Activated T-cell treated with anti-CD3 and anti-CD28 coated beads, Interleukin-2, amount 50 U/mL, for 72 hours (primary cell): Measurements from ENCODE around the gene NEBL. TPM values are rescaled to one million over a fixed set of nuclear protein-coding genes. Genes with fewer than 3 reads are reported as not detected.

ENCODE experiments used
- ATAC-seq, 2 donors: fragments of 150-1000 bp; cut with Tn5 transposase; replicated peaks in 1 of 2; 2 replicates each; pipeline ENCODE4 v1.10.0; 2021; ENCODE audit warnings: moderate library complexity in 2 of 2, mild to moderate bottlenecking in 1 of 2
- DNase-seq, 2 donors: peaks; one replicate each; pipeline ENCODE4 v3.0.0; 2021 to 2022; ENCODE audit warnings: mixed read lengths in 1 of 2
- H3K27ac Mint-ChIP-seq: one replicate; pipeline ENCODE4 v1.8.0; 2022; ENCODE audit warnings: mild to moderate bottlenecking, moderate library complexity, mixed read lengths
- H3K27me3 Mint-ChIP-seq: one replicate; pipeline ENCODE4 v1.8.0; 2022; ENCODE audit warnings: low read depth, mixed read lengths
- H3K36me3 Mint-ChIP-seq, 2 donors: one replicate each; pipeline ENCODE4 v1.8.0; 2022; ENCODE audit warnings: mixed read lengths in 2 of 2, mild to moderate bottlenecking in 1 of 2; ENCODE audit not compliant: insufficient read depth in 2 of 2
- H3K4me1 Mint-ChIP-seq: one replicate; pipeline ENCODE4 v1.8.0; 2022; ENCODE audit warnings: low read depth, mixed read lengths
- H3K4me3 Mint-ChIP-seq, 2 donors: one replicate each; pipeline ENCODE4 v1.8.0; 2022; ENCODE audit warnings: mild to moderate bottlenecking in 2 of 2, mixed read lengths in 2 of 2, moderate library complexity in 2 of 2
- H3K9me3 Mint-ChIP-seq, 2 donors: one replicate each; pipeline ENCODE4 v1.8.0; 2022; ENCODE audit warnings: mixed read lengths in 2 of 2
- total RNA-seq, 2 donors: library from RNA; stranded (reverse); gene quantifications; one replicate each; pipeline ENCODE4 v1.2.3, GENCODE V29; 2022

The NEBL gene
- total RNA-seq, 2 donors from 2014 or later: 0.09 to 0.17 TPM

DNA sequence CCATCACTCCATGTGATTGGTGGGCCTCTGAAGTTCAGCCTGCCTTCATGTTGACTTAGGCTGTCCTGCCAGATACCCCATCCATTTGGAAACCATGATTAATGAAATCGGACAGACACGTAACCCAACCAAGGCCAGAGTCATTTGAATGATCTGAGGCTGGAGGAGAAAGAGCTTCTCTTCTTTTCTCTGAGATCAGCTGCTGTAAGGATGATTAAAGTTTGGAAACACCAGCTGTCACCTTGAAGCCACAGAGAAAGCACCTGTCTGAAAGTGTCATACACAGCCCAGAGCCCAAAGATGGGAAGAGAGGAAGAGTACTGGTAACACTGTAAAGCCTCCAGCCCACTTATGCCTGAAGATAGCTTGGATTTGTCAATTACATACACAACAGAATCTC lies 22.9 kb downstream of the NEBL start:
- Mint-ChIP-seq H3K9me3 (no peaks in the 10 kb centered on the region), H3K4me3 (no peak overlapping the region), H3K27me3 (no peaks in the 10 kb centered on the region), H3K27ac (no peak overlapping the region), H3K36me3 (no peaks in the 10 kb centered on the region), H3K4me1 (no peaks in the 10 kb centered on the region)
- ATAC-seq: no peak
- DNase-seq: no peak

DNA sequence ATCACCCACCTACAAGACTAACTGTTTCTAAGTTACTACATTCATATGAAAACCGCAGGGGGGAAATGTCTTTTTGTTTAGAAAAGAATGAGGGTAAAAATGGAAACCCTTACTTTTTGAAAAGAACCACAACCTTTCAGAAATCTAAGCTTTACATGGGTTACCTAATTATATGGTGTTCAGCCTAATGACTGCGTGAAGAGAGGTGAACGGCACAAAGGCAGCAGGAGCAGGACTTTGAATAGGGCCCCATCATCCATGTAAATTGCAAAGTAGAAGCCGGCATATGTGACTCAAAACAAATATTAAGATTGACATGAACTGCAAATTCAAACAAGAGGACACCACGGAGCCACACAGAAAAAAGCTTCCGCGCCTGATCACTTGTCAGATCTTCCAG lies 25.1 kb downstream of the NEBL start:
- DNase-seq (no peak), ATAC-seq (no peak)
- H3K4me3 Mint-ChIP-seq: no peak overlapping the region
- no peak overlapping the region for H3K27ac Mint-ChIP-seq
- no peaks in the 10 kb centered on the region for H3K36me3 Mint-ChIP-seq
- H3K9me3 Mint-ChIP-seq: no peaks in the 10 kb centered on the region
- H3K4me1 Mint-ChIP-seq: no peaks in the 10 kb centered on the region
- H3K27me3 Mint-ChIP-seq: no peaks in the 10 kb centered on the region

DNA sequence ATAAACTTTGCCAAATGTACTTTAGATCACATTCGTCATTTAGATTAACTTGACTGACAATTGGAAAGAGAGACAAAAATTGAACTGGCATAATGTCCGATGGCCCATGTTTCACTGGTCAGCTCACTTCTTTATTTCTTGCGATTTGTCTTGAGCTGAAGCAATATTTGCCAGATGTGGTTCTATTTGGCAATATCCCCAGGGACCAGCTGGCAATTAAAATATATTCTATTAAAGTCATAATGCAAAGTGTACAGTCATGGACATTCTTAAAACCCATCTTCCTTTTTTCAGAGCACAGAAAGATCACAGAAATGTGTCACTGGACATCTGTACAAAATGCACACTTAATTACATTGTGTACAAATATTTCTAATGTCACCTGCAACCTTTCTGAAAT lies 26.3 kb downstream of the NEBL start:
- DNase-seq (no peak), ATAC-seq (no peak)
- no peak overlapping the region for H3K27ac Mint-ChIP-seq
- no peaks in the 10 kb centered on the region for H3K27me3 Mint-ChIP-seq
- no peaks in the 10 kb centered on the region for H3K9me3 Mint-ChIP-seq
- H3K36me3 Mint-ChIP-seq: no peaks in the 10 kb centered on the region
- no peak overlapping the region for H3K4me3 Mint-ChIP-seq
- H3K4me1 Mint-ChIP-seq: no peaks in the 10 kb centered on the region

DNA sequence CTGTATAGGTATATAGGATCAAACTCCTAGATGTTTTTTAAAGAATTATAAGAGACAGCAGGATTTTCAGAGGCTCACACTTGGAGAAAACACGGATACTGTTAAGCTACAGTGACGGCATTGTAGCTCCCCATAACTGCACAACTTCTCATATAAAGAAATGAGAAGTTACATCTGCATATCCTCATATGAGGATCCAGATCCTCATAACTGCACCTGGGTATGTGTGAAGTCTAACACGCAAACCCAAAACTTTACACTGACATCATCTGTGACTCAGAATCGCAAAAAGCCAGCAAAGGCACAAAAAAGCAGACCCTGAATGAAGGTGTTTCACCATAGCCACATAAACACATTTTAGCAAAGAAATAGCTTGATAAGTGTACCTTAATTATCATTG lies 34.1 kb downstream of the NEBL start:
- DNase-seq: no peak
- H3K36me3 Mint-ChIP-seq: no peaks in the 10 kb centered on the region
- no peaks in the 10 kb centered on the region for H3K9me3 Mint-ChIP-seq
- H3K4me1 Mint-ChIP-seq: no peaks in the 10 kb centered on the region
- H3K4me3 Mint-ChIP-seq: no peak overlapping the region
- H3K27me3 Mint-ChIP-seq: peaks cover 7% of the 10 kb centered on the region
- ATAC-seq: no peak
- no peak overlapping the region for H3K27ac Mint-ChIP-seq

DNA sequence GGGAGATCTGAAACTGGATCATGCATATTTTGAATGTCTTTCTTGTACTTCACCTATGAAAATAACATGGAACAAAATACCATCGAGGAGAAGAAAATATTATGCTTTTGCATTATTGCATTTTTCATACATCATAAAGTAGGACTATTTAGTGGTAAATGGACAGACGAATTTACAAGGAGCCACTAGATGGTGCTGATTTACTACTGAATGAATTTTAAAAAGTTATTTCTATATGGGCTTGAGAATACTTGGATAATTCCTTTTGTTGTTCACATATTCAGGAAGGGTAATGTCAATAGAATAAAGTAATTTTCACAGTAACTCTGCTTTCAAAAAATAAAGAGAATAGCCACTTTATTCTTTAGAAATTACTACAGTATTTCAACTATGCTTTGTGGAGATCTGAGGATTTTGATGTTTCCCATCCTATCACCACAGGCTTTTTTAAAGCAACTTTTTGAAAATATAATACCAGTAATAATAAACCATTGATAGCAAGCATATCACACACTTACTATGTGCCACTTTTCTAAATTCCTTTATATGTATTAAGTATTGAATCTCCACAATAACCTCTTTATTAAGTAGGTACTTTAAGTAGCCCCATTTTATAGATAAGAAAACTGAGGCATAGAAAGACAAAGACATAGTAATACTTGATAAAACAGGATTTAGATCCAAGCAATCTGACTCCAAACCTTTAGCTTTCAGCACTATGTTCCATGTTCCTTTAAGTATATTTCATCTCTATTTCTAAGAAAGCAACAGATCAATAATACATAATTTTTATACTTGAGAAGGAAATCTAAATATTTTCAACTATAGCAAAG lies 38.6 kb downstream of the NEBL start:
- ATAC-seq: no peak
- Mint-ChIP-seq H3K4me1 (no peaks in the 10 kb centered on the region), H3K4me3 (no peak overlapping the region), H3K9me3 (no peaks in the 10 kb centered on the region), H3K27me3 (peaks cover 7% of the 10 kb centered on the region), H3K36me3 (no peaks in the 10 kb centered on the region), H3K27ac (no peak overlapping the region)
- no peak for DNase-seq

DNA sequence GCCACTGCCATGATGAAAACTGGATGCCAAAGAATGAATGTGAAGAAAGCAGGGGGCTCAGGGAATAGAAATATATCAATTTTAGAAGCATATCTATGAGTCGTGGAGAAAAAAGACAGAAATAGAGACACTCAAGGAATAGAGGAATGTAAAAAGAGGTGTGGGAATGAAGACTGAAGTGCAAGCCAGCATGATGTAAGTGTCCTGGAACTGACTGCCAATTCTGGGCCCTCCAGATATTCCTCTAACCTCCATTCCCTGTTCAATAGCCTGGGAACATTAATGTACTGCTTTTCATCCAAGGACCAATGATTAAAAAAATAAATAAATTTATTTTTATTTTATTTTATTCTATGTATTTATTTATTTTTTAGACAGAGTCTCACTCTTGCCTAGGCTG lies 40.6 kb downstream of the NEBL start:
- Mint-ChIP-seq H3K4me1 (no peaks in the 10 kb centered on the region), H3K9me3 (peaks cover 0 to 4% of the 10 kb centered on the region in 2 donors), H3K36me3 (no peaks in the 10 kb centered on the region), H3K4me3 (no peak overlapping the region), H3K27me3 (peaks cover 2% of the 10 kb centered on the region), H3K27ac (no peak overlapping the region)
- no peak for DNase-seq
- no peak for ATAC-seq

DNA sequence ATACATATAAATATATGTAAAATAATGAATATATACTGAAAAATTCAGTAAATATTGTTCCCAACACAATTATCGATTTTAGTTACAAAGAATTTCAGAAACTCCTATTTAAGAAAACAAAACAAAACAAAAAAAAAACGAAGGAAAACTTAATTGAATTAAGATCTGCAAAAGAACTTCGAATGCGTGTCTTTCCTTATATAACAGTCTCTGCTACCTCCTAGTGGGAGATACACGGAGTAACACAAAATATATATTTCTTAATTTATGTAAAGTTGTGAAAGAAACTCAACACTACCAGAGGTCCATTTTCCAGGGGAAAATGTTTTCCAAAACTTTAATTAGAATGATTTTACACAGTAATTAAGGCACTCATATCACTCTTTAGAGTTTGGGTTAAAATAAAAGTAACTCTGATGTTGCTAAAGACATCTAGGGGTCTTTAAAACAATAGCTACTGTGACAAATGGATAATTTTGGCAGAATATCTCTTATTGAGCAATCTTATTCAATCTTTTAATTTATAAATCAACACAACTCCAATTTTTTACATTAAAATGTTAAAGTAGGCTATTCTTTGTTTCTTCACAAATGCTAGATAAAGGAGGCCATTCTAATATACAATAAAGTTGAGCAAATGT lies 41.6 kb downstream of the NEBL start:
- Mint-ChIP-seq H3K27ac (no peak overlapping the region), H3K9me3 (peaks cover 0 to 4% of the 10 kb centered on the region in 2 donors), H3K4me1 (no peaks in the 10 kb centered on the region), H3K27me3 (no peaks in the 10 kb centered on the region), H3K36me3 (no peaks in the 10 kb centered on the region), H3K4me3 (no peak overlapping the region)
- DNase-seq (no peak), ATAC-seq (no peak)

DNA sequence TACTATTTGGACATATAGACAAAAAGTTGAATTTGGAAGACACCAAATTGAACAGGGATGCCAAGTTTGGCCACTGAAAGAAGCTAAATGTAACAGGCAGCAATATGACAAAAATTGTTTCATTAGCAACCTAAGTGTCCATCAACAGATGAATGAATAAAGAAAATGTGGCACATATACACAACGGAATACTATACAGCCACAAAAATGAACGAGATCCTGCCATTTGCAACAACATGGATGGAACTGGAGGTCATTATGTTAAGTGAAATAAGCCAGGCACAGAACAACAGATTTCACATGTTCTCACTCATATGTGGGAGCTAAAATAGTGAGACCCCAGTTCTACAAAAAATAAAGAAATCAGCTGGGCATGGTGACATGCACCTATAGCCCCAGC lies 43.8 kb downstream of the NEBL start:
- DNase-seq: no peak
- Mint-ChIP-seq H3K36me3 (no peaks in the 10 kb centered on the region), H3K9me3 (peaks cover 0 to 5% of the 10 kb centered on the region in 2 donors), H3K4me3 (no peak overlapping the region), H3K27ac (no peak overlapping the region), H3K27me3 (no peaks in the 10 kb centered on the region), H3K4me1 (no peaks in the 10 kb centered on the region)
- no peak for ATAC-seq

DNA sequence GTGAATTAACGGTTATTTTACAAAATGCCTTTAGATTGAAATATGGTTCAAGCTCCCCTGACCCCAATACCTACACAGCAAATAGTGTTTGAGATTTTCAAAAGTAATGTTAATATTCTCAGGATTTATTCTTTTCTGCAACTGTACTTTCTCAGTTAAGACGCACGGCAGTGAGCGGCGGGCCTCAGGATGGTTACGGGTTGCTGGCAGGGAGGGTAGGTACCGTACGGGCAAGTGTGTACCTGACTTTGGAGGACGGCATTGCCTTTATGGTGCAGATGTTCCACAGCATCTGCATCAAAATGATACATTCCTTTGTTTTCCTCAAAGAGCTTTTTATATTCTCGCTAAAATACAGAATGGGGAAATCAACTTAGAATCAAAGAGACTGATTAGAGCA lies 44.8 kb downstream of the NEBL start:
- Mint-ChIP-seq H3K4me1 (no peaks in the 10 kb centered on the region), H3K27me3 (no peaks in the 10 kb centered on the region), H3K27ac (no peak overlapping the region), H3K36me3 (no peaks in the 10 kb centered on the region), H3K9me3 (peaks cover 0 to 5% of the 10 kb centered on the region in 2 donors), H3K4me3 (no peak overlapping the region)
- DNase-seq: no peak
- no peak for ATAC-seq

DNA sequence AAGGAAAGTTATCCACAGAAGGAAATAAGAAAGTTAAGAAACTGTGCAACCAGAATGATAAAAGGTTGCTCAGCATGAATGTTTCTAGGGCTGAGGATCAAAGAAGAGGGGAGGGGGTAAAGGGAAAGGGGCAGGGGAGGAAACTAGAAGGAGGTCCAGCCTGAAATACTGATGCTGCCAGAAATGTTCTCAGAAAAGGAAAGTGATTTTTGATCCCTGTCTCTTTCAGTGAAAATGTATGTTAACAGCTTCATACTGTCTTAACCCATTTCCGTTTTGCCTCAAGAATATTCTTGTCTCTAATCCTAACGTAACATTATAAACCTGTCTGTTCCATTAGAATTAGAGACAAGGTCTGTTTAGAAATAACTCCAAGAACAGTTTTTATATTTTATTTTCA lies 49.6 kb downstream of the NEBL start:
- Mint-ChIP-seq H3K4me1 (no peaks in the 10 kb centered on the region), H3K9me3 (peaks cover 0 to 2% of the 10 kb centered on the region in 2 donors), H3K36me3 (peaks cover 0 to 1% of the 10 kb centered on the region in 2 donors), H3K4me3 (no peak overlapping the region), H3K27me3 (no peaks in the 10 kb centered on the region), H3K27ac (no peak overlapping the region)
- DNase-seq (no peak), ATAC-seq (no peak)

DNA sequence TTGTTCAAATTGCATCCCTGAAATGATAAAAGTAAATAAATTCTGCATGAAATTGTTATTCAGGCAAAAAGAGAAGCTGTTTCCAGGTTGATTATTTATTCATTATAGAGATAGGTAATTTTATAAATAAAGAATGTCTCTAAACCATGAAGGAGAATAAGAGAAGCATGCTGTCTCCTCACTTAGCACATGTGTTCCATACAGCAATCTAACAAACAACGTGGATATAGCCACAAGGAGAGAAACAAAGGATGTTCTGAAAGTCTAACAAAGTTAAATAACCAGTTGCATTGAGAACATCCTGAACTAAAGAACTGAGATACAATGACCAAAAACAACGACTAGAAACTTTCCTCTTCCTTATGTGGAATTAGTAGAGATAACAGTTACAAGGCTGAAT lies 50.8 kb downstream of the NEBL start:
- Mint-ChIP-seq H3K27me3 (no peaks in the 10 kb centered on the region), H3K36me3 (peaks cover 0 to 1% of the 10 kb centered on the region in 2 donors), H3K27ac (no peak overlapping the region), H3K4me1 (no peaks in the 10 kb centered on the region), H3K9me3 (peaks cover 0 to 2% of the 10 kb centered on the region in 2 donors), H3K4me3 (no peak overlapping the region)
- no peak for ATAC-seq
- DNase-seq: no peak

DNA sequence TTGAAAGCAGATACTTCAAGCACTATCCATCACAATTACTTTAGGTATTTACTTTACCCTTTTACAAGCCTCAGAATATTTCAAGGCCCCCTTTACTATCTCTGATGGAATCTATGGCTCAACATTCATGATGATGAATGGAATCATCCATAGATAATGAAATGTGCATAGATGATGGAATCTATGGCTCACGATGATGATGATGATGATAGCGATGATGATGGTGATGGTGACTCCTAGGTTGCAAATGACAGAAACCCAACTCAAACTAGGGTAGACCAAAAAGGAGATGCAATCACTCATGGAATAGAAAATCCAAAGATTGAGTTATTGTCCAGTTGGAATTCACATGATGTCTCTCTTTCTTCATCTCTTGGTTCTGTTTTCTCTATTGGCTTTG lies 55.7 kb downstream of the NEBL start:
- Mint-ChIP-seq H3K9me3 (peaks cover 0 to 3% of the 10 kb centered on the region in 2 donors), H3K4me3 (no peak overlapping the region), H3K36me3 (peaks cover 0 to 1% of the 10 kb centered on the region in 2 donors), H3K27ac (no peak overlapping the region), H3K27me3 (no peaks in the 10 kb centered on the region), H3K4me1 (no peaks in the 10 kb centered on the region)
- no peak for ATAC-seq
- DNase-seq: no peak

DNA sequence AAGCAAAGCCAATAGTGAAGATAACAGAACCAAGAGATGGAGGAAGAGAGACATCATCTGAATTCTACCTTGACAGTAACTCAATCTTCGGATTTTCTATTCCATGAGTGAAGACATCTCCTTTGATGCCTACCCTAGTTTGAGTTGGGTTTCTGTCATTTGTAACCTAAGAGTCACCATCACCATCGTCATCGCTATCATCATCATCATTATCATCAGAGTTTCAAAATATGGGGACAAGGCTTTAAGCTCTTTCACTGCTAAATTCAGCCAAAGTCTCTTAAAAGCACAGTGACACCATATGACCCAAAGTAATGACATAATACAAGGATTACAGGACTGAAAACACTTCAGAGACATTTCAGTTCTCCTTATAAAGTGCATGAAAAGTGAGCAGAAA lies 57.2 kb downstream of the NEBL start:
- Mint-ChIP-seq H3K9me3 (peaks cover 2 to 3% of the 10 kb centered on the region in 2 donors), H3K4me3 (no peak overlapping the region), H3K4me1 (no peaks in the 10 kb centered on the region), H3K27me3 (no peaks in the 10 kb centered on the region), H3K36me3 (peaks cover 0 to 1% of the 10 kb centered on the region in 2 donors), H3K27ac (no peak overlapping the region)
- ATAC-seq (no peak), DNase-seq (no peak)

DNA sequence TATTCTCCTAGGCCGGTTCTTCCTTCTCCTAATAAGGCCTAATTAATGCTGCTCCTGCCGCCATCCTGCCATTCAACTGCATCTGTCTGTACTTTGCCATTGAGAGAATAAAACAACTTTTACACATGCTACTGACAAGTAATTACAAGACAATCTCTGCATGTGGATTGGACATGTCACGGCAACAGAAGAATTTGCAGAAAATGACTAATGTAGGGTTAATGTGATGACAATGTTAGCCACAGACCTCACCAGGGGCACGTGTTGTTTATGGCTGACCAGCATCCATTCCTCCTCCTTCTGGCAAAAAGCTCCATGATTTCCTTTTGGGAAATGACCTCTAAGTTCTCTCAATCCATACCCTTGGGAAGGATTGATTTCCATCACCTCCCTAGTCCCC lies 58.0 kb downstream of the NEBL start:
- ATAC-seq: no peak
- peaks cover 0 to 1% of the 10 kb centered on the region in 2 donors for H3K36me3 Mint-ChIP-seq

More for the DNA sequence above, 58.0 kb downstream of the NEBL start:
- H3K27ac Mint-ChIP-seq: no peak overlapping the region
- DNase-seq: no peak
- H3K4me1 Mint-ChIP-seq: no peaks in the 10 kb centered on the region
- H3K27me3 Mint-ChIP-seq: no peaks in the 10 kb centered on the region
- peaks cover 2 to 3% of the 10 kb centered on the region in 2 donors for H3K9me3 Mint-ChIP-seq
- H3K4me3 Mint-ChIP-seq: no peak overlapping the region
